HepG2 (cell line): ENCODE results near the gene DEUP1. TPM values are rescaled to one million over a fixed set of nuclear protein-coding genes. Genes with fewer than 3 reads are reported as not detected.

Source experiments
- ATAC-seq: fragments of 200-7000 bp; cut with Tn5 transposase; 3 replicates; pipeline ENCODE4 v1.9.1; 2020; ENCODE audit warnings: mild to moderate bottlenecking, moderate library complexity
- BruUV-seq: library from RNA; stranded (reverse); fragments of 400-500 nt; replicated peaks from 2 replicates; lab custom pipeline; 2021; lab: Mats Ljungman, UMichigan
- CTCF ChIA-PET: fragments of 300-600 bp; formaldehyde crosslinking; extraction: SDS; loops from one replicate; lab custom pipeline; 2021; ENCODE audit warnings: low total read pairs, inconsistent platforms, low intra/inter-chr PET ratio; lab: Yijun Ruan, JAX
- POLR2A ChIA-PET: fragments of 350-600 bp; sonication (Branson Sonifier 250); formaldehyde crosslinking; loops from one replicate; lab custom pipeline; 2020; ENCODE audit warnings: antibody characterized with exemption, inconsistent platforms; lab: Yijun Ruan, JAX
- DNase-seq: peaks from one replicate; pipeline ENCODE4 v3.0.0-alpha.2; 2015; ENCODE audit warnings: low spot score
- FAIRE-seq: peaks from 3 replicates; lab custom pipeline; 2011; peaks lifted over from hg19 to GRCh38; lab: Jason Lieb, UNC
- H2AFZ ChIP-seq: one replicate; pipeline ENCODE4 v1.6.1; 2011; ENCODE audit warnings: low read length, inconsistent platforms
- H3K27ac ChIP-seq: fragments of 300-600 bp; 3 replicates; pipeline ENCODE4 v1.8.0; 2011; ENCODE audit warnings: mixed run types, mild to moderate bottlenecking, mixed read lengths, low read length, inconsistent platforms; ENCODE audit not compliant: insufficient read depth; ENCODE audit errors: extremely low read length
- H3K27me3 ChIP-seq, 2 experiments: fragments of 200-600 bp in 1 of 2; 2 replicates in 1 of 2; 3 replicates in 1 of 2; pipeline versions ENCODE4 v1.6.0 to v1.8.0; 2011; ENCODE audit warnings: low read length in 2 of 2, mild to moderate bottlenecking in 2 of 2, moderate library complexity in 2 of 2, inconsistent platforms in 1 of 2; ENCODE audit not compliant: insufficient read depth in 2 of 2, control insufficient read depth in 1 of 2
- H3K36me3 ChIP-seq, 2 experiments: fragments of 200-600 bp in 1 of 2; replicated peaks in 1 of 2; 2 replicates in 1 of 2; 3 replicates in 1 of 2; pipeline versions ENCODE4 v1.5.1 to v1.8.0; 2011; ENCODE audit warnings: low read length in 2 of 2, inconsistent platforms in 1 of 2; ENCODE audit not compliant: insufficient read depth in 2 of 2, control insufficient read depth in 1 of 2
- H3K4me1 ChIP-seq: 2 replicates; pipeline ENCODE4 v1.5.1; 2012; ENCODE audit warnings: low read length, inconsistent platforms; ENCODE audit not compliant: insufficient read depth
- H3K4me2 ChIP-seq: 2 replicates; pipeline ENCODE4 v1.6.0; 2011; ENCODE audit warnings: low read depth, low read length, inconsistent platforms
- H3K4me3 ChIP-seq, 3 experiments: fragments of 200-600 bp in 1 of 3; sonication (generic), shearing (Covaris generic) in 1 of 3; replicated peaks in 1 of 3; 2 replicates each; pipeline ENCODE4 v1.5.1; 2011 to 2016; ENCODE audit warnings: low read length in 3 of 3, inconsistent platforms in 2 of 3, low read depth in 2 of 3, mild to moderate bottlenecking in 2 of 3, control low read depth in 1 of 3, mixed read lengths in 1 of 3; ENCODE audit not compliant: insufficient read depth in 1 of 3
- H3K79me2 ChIP-seq: one replicate; pipeline ENCODE4 v1.6.1; 2011; ENCODE audit warnings: low read length, inconsistent platforms; ENCODE audit not compliant: insufficient read depth
- H3K9ac ChIP-seq: 2 replicates; pipeline ENCODE4 v1.6.0; 2011; ENCODE audit warnings: mild to moderate bottlenecking, low read depth, low read length, inconsistent platforms; ENCODE audit not compliant: insufficient read depth
- H3K9me3 ChIP-seq: 2 replicates; pipeline ENCODE4 v1.5.1; 2012; ENCODE audit warnings: mild to moderate bottlenecking, low read length
- H4K20me1 ChIP-seq: 2 replicates; pipeline ENCODE4 v1.6.0; 2011; ENCODE audit warnings: inconsistent platforms, mild to moderate bottlenecking, low read length, moderate library complexity; ENCODE audit not compliant: insufficient read depth
- EZH2 ChIP-seq: conservative IDR thresholded peaks from 2 replicates; pipeline ENCODE4 v1.6.1; 2012; ENCODE audit warnings: mild to moderate bottlenecking, low read depth, low read length, moderate library complexity
- ISL2 ChIP-seq: sonication (generic); formaldehyde crosslinking; IDR thresholded peaks from 2 replicates; pipeline ENCODE4 v1.5.0; 2020; ENCODE audit warnings: missing genetic modification reagents
- KLF15 ChIP-seq: sonication (generic); formaldehyde crosslinking; IDR thresholded peaks from 2 replicates; pipeline ENCODE4 v1.8.1; 2023; ENCODE audit warnings: borderline replicate concordance, mild to moderate bottlenecking, inconsistent platforms, missing genetic modification reagents, mixed read lengths
- MBNL3 ChIP-seq: fragments of 250-450 bp; sonication (Bioruptor Pico); conservative IDR thresholded peaks from 2 replicates; pipeline ENCODE4 v1.8.0; 2022; ENCODE audit warnings: mild to moderate bottlenecking, inconsistent platforms
- MEF2D ChIP-seq: sonication (generic); formaldehyde crosslinking; IDR thresholded peaks from 2 replicates; pipeline ENCODE4 v1.5.1; 2020; ENCODE audit warnings: mild to moderate bottlenecking, missing genetic modification reagents
- MEIS2 ChIP-seq: sonication (generic); formaldehyde crosslinking; IDR thresholded peaks from 2 replicates; pipeline ENCODE4 v1.9.0; 2021; ENCODE audit warnings: mild to moderate bottlenecking, missing genetic modification reagents
- SIX4 ChIP-seq: sonication (generic); formaldehyde crosslinking; IDR thresholded peaks from 2 replicates; pipeline ENCODE4 v1.4.0; 2020; ENCODE audit warnings: missing genetic modification reagents
- SOX5 ChIP-seq: IDR thresholded peaks from 2 replicates; pipeline ENCODE4 v1.6.1; 2016; ENCODE audit warnings: borderline replicate concordance
- SP2 ChIP-seq: sonication (generic); formaldehyde crosslinking; IDR thresholded peaks from 2 replicates; pipeline ENCODE4 v1.5.1; 2020; ENCODE audit warnings: mild to moderate bottlenecking, missing genetic modification reagents
- ZNF10 ChIP-seq: sonication (generic); formaldehyde crosslinking; IDR thresholded peaks from 2 replicates; pipeline ENCODE4 v1.4.0; 2020; ENCODE audit warnings: mild to moderate bottlenecking, low read depth, missing genetic modification reagents, borderline replicate concordance
- ZNF24 ChIP-seq: fragments of 450-650 bp; IDR thresholded peaks from 2 replicates; pipeline ENCODE4 v1.6.1; 2017; ENCODE audit warnings: antibody characterized with exemption, mild to moderate bottlenecking
- ZNF256 ChIP-seq: sonication (generic); formaldehyde crosslinking; conservative IDR thresholded peaks from 2 replicates; pipeline ENCODE4 v1.4.0; 2020; ENCODE audit warnings: missing genetic modification reagents
- ZNF264 ChIP-seq: sonication (generic); formaldehyde crosslinking; IDR thresholded peaks from 2 replicates; pipeline ENCODE4 v1.4.0; 2020; ENCODE audit warnings: missing genetic modification reagents
- ZNF44 ChIP-seq: sonication (generic); formaldehyde crosslinking; IDR thresholded peaks from 2 replicates; pipeline ENCODE4 v1.5.1; 2020; ENCODE audit warnings: mild to moderate bottlenecking, missing genetic modification reagents
- ZNF543 ChIP-seq: sonication (generic); formaldehyde crosslinking; IDR thresholded peaks from 2 replicates; pipeline ENCODE4 v1.4.0; 2020; ENCODE audit warnings: mild to moderate bottlenecking, missing genetic modification reagents
- ZNF776 ChIP-seq: sonication (generic); formaldehyde crosslinking; IDR thresholded peaks from 2 replicates; pipeline ENCODE4 v1.4.0; 2020; ENCODE audit warnings: mild to moderate bottlenecking, missing genetic modification reagents
- ZSCAN21 ChIP-seq: sonication (generic); formaldehyde crosslinking; IDR thresholded peaks from 2 replicates; pipeline ENCODE4 v1.8.0; 2022; ENCODE audit warnings: mild to moderate bottlenecking, missing genetic modification reagents, moderate library complexity, borderline replicate concordance
- WGBS: methylation state at CpG from one replicate; pipeline ENCODE4 v1.1.6; 2017; ENCODE audit warnings: low lambda C conversion rate; 5-methylcytosine and 5-hydroxymethylcytosine counted together
- in situ Hi-C: cut with HindIII; loops from 2 replicates; pipeline ENCODE4 v1.10.0; 2017; ENCODE audit warnings: low pct_unique_long_range_greater_than_20kb; ENCODE audit not compliant: extremely low pct_ligation_motif_present
- intact Hi-C: fragments of 100-400 bp; cut with micrococcal nuclease; formaldehyde crosslinking; loops from one replicate; pipeline ENCODE4 v1.10.0; 2022; ENCODE audit not compliant: unreplicated experiment
- polyA plus RNA-seq, 8 experiments: library from polyadenylated mRNA; depleted of rRNA in 3 of 8; stranded (reverse) in 7 of 8; unstranded in 1 of 8; fragments of >200 nt; fragmentation: Illumina TruSeq in 4 of 8; extraction: Trizol in 4 of 8; gene quantifications; 2 replicates each; pipeline versions ENCODE4 v1.2.1 to v1.2.3, GENCODE V29; 2011 to 2016; ENCODE audit warnings: low read depth in 4 of 8, missing spikeins in 1 of 8, mixed read lengths in 1 of 8; ENCODE audit not compliant: insufficient read depth in 1 of 8
- total RNA-seq, 5 experiments: library from RNA; depleted of rRNA; stranded (reverse); fragments of >200 nt; fragmentation: Illumina TruSeq; extraction: Trizol; gene quantifications; 2 replicates each; pipeline ENCODE4 v1.2.3, GENCODE V29; 2016; ENCODE audit warnings: low read depth in 1 of 5
- TF ChIP-seq, protein P1 (sequence below): sonication (generic); formaldehyde crosslinking; IDR thresholded peaks from 2 replicates; pipeline ENCODE4 v1.4.0; 2020; ENCODE audit warnings: low read depth, mild to moderate bottlenecking, missing genetic modification reagents
- TF ChIP-seq, protein P2 (sequence below), 2 experiments: IDR thresholded peaks; 2 replicates each; pipeline ENCODE4 v1.6.1; 2011 to 2012; ENCODE audit warnings: low read length in 2 of 2, borderline replicate concordance in 1 of 2, low read depth in 1 of 2, mild to moderate bottlenecking in 1 of 2, moderate library complexity in 1 of 2

The DEUP1 gene
- total and polyA plus RNA-seq, 2 of the 13 experiments (the other 11 are each of a cell fraction or from before 2014, with no cell fraction given) = not detected

DNA sequence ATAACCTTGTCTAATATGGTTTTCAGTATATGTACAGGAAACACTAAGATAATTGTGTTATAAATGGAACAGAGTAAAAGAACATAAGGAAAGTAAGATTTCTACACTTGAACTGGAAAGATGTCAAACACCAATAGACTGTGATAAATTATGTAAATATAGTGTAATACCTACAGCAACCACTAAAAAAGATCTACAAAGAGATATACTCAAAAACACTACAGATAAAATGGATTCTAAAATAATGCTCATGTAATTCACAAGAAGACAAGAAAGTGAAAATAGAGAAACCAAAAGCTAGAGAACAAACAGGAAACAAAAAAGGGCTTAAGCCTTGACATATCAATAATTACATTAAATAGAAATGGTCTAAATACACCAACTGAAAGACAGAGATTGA is 30.9 kb downstream of the DEUP1 start (continued):
- TF ChIP-seq EZH2 (no peak), SIX4 (CRISPR knock-in tag) (no peak), SP2 (CRISPR knock-in tag) (no peak), ZSCAN21 (CRISPR knock-in tag) (no peak)
- TF ChIP-seq, protein P1, sequence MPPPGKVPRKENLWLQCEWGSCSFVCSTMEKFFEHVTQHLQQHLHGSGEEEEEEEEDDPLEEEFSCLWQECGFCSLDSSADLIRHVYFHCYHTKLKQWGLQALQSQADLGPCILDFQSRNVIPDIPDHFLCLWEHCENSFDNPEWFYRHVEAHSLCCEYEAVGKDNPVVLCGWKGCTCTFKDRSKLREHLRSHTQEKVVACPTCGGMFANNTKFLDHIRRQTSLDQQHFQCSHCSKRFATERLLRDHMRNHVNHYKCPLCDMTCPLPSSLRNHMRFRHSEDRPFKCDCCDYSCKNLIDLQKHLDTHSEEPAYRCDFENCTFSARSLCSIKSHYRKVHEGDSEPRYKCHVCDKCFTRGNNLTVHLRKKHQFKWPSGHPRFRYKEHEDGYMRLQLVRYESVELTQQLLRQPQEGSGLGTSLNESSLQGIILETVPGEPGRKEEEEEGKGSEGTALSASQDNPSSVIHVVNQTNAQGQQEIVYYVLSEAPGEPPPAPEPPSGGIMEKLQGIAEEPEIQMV (CRISPR knock-in tag) = no peak

DNA sequence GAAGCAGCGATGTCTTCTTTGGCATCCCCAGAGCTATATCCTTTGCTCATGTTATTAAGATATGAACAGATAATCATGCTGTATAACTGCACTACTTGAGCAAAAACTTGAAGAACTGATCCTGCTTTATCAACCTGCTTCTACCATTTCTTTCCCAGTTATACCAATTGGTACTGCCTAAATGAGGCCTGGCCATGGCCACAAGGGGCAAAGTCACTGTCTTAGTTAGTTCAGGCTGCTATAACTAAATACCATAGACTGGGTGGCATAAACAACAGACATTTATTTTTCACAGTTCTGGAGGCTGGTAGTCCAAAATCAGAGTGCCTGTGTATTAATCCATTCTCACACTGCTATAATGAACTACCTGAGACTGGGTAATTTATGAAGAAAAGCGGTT is 37.5 kb downstream of the DEUP1 start:
- no peak overlapping the region for H3K27ac ChIP-seq
- no peak overlapping the region for H3K4me3 ChIP-seq
- intact Hi-C loops (no loop called here), in situ Hi-C loops (no loop called here)
- no peak overlapping the region for H3K9ac ChIP-seq
- no peak overlapping the region for H2AFZ ChIP-seq
- H3K4me2 ChIP-seq = no peak overlapping the region
- H3K9me3 ChIP-seq = no peaks in the 10 kb centered on the region
- 23% methylated on average over 2 of the region's 2 CpGs for WGBS
- FAIRE-seq (no peak), ATAC-seq (peak; percentile 56), DNase-seq (no peak)
- CTCF ChIA-PET = no interaction called here
- POLR2A ChIA-PET = no interaction called here
- no peaks in the 10 kb centered on the region for H4K20me1 ChIP-seq
- no TSS peak for BruUV-seq
- no peak for TF ChIP-seq ZNF264 (CRISPR knock-in tag)
- no peak for TF ChIP-seq SOX5
- no peak for TF ChIP-seq MEF2D (CRISPR knock-in tag)
- TF ChIP-seq MEIS2 = no peak
- no peak for TF ChIP-seq ZNF543 (CRISPR knock-in tag)
- TF ChIP-seq ZNF776 (CRISPR knock-in tag) = no peak
- no peak for TF ChIP-seq ZNF10 (CRISPR knock-in tag)
- TF ChIP-seq ZNF256 (CRISPR knock-in tag) = no peak
- no peak for TF ChIP-seq MBNL3
- TF ChIP-seq ISL2 (CRISPR knock-in tag) = no peak
- no peak for TF ChIP-seq KLF15 (CRISPR knock-in tag)
- TF ChIP-seq, protein P2, sequence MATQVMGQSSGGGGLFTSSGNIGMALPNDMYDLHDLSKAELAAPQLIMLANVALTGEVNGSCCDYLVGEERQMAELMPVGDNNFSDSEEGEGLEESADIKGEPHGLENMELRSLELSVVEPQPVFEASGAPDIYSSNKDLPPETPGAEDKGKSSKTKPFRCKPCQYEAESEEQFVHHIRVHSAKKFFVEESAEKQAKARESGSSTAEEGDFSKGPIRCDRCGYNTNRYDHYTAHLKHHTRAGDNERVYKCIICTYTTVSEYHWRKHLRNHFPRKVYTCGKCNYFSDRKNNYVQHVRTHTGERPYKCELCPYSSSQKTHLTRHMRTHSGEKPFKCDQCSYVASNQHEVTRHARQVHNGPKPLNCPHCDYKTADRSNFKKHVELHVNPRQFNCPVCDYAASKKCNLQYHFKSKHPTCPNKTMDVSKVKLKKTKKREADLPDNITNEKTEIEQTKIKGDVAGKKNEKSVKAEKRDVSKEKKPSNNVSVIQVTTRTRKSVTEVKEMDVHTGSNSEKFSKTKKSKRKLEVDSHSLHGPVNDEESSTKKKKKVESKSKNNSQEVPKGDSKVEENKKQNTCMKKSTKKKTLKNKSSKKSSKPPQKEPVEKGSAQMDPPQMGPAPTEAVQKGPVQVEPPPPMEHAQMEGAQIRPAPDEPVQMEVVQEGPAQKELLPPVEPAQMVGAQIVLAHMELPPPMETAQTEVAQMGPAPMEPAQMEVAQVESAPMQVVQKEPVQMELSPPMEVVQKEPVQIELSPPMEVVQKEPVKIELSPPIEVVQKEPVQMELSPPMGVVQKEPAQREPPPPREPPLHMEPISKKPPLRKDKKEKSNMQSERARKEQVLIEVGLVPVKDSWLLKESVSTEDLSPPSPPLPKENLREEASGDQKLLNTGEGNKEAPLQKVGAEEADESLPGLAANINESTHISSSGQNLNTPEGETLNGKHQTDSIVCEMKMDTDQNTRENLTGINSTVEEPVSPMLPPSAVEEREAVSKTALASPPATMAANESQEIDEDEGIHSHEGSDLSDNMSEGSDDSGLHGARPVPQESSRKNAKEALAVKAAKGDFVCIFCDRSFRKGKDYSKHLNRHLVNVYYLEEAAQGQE (IDR thresholded peaks at IDR 0.05; ENCODE audit: borderline replicate concordance in 1 of 2, low read depth in 1 of 2, low read length in 2 of 2) = no peak
- no peak for TF ChIP-seq ZNF24
- no peak for TF ChIP-seq ZNF44 (CRISPR knock-in tag)
- H3K36me3 ChIP-seq = no peaks in the 10 kb centered on the region
- H3K79me2 ChIP-seq = no peaks in the 10 kb centered on the region
- H3K4me1 ChIP-seq = no peaks in the 10 kb centered on the region
- H3K27me3 ChIP-seq = no peaks in the 10 kb centered on the region
